ENCODE results near the gene MTUS2. TPM values are rescaled to one million over a fixed set of nuclear protein-coding genes. Genes with fewer than 3 reads are reported as not detected.

Gene MTUS2
- total and polyA plus RNA-seq, 2 of the 8 experiments (the other 6 are each of a cell fraction or from before 2014, with no cell fraction given), result 0.18 to 0.80 TPM

GRCh38 chr13:28978574-28978973 is 158.4 kb downstream of the MTUS2 start:
- Histone ChIP-seq H3K18ac (ENCODE audit: extremely low read depth, low read length) (no peak overlapping the region), H3K9me3 (ENCODE audit: insufficient read depth in 2 of 2, low read depth in 1 of 2, low read length in 1 of 2) (no peaks in the 10 kb centered on the region), H3K27me3 (replicated peaks in 1 of 4; ENCODE audit: control insufficient read depth in 3 of 4, extremely low read depth in 1 of 4, insufficient read depth in 3 of 4, low read length in 3 of 4) (no peaks in the 10 kb centered on the region), H3K79me2 (ENCODE audit: control insufficient read depth in 1 of 2, insufficient read depth in 2 of 2, low read length in 2 of 2) (no peaks in the 10 kb centered on the region), H3K9ac (replicated peaks in 1 of 4; ENCODE audit: extremely low read depth in 1 of 4, low read depth in 3 of 4, low read length in 3 of 4) (no peak overlapping the region), H2AK5ac (ENCODE audit: low read depth, low read length) (no peak overlapping the region), H3K79me1 (ENCODE audit: low read depth, low read length) (no peaks in the 10 kb centered on the region), H3K36me3 (ENCODE audit: control insufficient read depth in 2 of 4, insufficient read depth in 4 of 4, low read length in 3 of 4) (no peaks in the 10 kb centered on the region), H3K14ac (ENCODE audit: insufficient read length) (no peak overlapping the region), H2AFZ (ENCODE audit: low read length) (no peak overlapping the region), H3K4me3 (ENCODE audit: extremely low read depth in 1 of 4, insufficient read depth in 2 of 4, low read depth in 3 of 4, low read length in 4 of 4) (no peak overlapping the region), H2BK15ac (ENCODE audit: low read length) (no peak overlapping the region), H2BK120ac (replicated peaks; ENCODE audit: low read depth, low read length) (no peak overlapping the region), H4K91ac (replicated peaks; ENCODE audit: insufficient read length, low read length) (no peak overlapping the region), H4K8ac (ENCODE audit: extremely low read depth, insufficient read depth, low read length) (no peak overlapping the region), H4K20me1 (replicated peaks in 1 of 2; ENCODE audit: control insufficient read depth in 1 of 2, insufficient read depth in 2 of 2, low read length in 2 of 2) (no peaks in the 10 kb centered on the region), H3K4me1 (replicated peaks in 1 of 4; ENCODE audit: control insufficient read depth in 3 of 4, insufficient read depth in 4 of 4, low read length in 3 of 4) (no peaks in the 10 kb centered on the region), H3K56ac (replicated peaks; ENCODE audit: insufficient read length, low read depth, low read length) (no peak overlapping the region), H3K4ac (replicated peaks; ENCODE audit: insufficient read length, low read depth, low read length) (no peak overlapping the region), H2BK20ac (ENCODE audit: low read length) (no peak overlapping the region), H3K23ac (ENCODE audit: insufficient read length) (no peak overlapping the region), H3K4me2 (ENCODE audit: insufficient read depth in 1 of 2, low read depth in 2 of 2, low read length in 2 of 2) (no peak overlapping the region), H3K23me2 (ENCODE audit: low read depth, low read length) (no peaks in the 10 kb centered on the region), H3K27ac (ENCODE audit: low read depth, low read length) (no peak overlapping the region), H2BK5ac (ENCODE audit: low read depth, low read length) (no peak overlapping the region), H2BK12ac (ENCODE audit: low read depth, low read length) (no peak overlapping the region), H4K5ac (ENCODE audit: insufficient read length, low read depth, low read length) (no peak overlapping the region)
- 88% methylated on average over 3 of the region's 3 CpGs; no CpG with 5 or more reads in 1 of the 2 experiments for WGBS, 2 experiments (ENCODE audit: extremely low coverage in 1 of 2, insufficient coverage in 1 of 2, insufficient read length in 1 of 2, insufficient replicate concordance in 2 of 2, low coverage in 1 of 2, low lambda C conversion rate in 2 of 2, missing lambda C conversion rate in 1 of 2)
- no peak for FAIRE-seq
- POLR2A ChIA-PET (ENCODE audit: partially characterized antibody), result no interaction called here
- DNase-seq (ENCODE audit: low read depth in 1 of 2, low spot score in 2 of 2), result no peak
- CTCF ChIA-PET (ENCODE audit: partially characterized antibody), result no interaction called here
- TF ChIP-seq TBP (IDR thresholded peaks at IDR 0.05; ENCODE audit: low read depth, low read length) (no peak), ASH2L (IDR thresholded peaks at IDR 0.05; ENCODE audit: low read length) (no peak), E2F6 (IDR thresholded peaks at IDR 0.05) (no peak), JUN (IDR thresholded peaks at IDR 0.05; ENCODE audit: low read depth, low read length) (no peak), RBBP5 (IDR thresholded peaks at IDR 0.05; ENCODE audit: borderline replicate concordance, low read depth, low read length) (no peak), MAFK (IDR thresholded peaks at IDR 0.05; ENCODE audit: low read depth, low read length) (no peak), BACH1 (IDR thresholded peaks at IDR 0.05; ENCODE audit: low read length) (no peak), RNF2 (IDR thresholded peaks at IDR 0.05; ENCODE audit: borderline replicate concordance, low read depth, low read length, missing control alignments, poor library complexity, severe bottlenecking) (no peak), FOSL1 (IDR thresholded peaks at IDR 0.05; ENCODE audit: insufficient read depth, low read depth, low read length) (no peak), POU5F1 (IDR thresholded peaks at IDR 0.05; ENCODE audit: low read depth, low read length) (no peak), POLR2AphosphoS5 (IDR thresholded peaks at IDR 0.05; ENCODE audit: low read depth, low read length) (no peak)
- TF ChIP-seq, protein P1, sequence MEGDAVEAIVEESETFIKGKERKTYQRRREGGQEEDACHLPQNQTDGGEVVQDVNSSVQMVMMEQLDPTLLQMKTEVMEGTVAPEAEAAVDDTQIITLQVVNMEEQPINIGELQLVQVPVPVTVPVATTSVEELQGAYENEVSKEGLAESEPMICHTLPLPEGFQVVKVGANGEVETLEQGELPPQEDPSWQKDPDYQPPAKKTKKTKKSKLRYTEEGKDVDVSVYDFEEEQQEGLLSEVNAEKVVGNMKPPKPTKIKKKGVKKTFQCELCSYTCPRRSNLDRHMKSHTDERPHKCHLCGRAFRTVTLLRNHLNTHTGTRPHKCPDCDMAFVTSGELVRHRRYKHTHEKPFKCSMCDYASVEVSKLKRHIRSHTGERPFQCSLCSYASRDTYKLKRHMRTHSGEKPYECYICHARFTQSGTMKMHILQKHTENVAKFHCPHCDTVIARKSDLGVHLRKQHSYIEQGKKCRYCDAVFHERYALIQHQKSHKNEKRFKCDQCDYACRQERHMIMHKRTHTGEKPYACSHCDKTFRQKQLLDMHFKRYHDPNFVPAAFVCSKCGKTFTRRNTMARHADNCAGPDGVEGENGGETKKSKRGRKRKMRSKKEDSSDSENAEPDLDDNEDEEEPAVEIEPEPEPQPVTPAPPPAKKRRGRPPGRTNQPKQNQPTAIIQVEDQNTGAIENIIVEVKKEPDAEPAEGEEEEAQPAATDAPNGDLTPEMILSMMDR (IDR thresholded peaks at IDR 0.05; ENCODE audit: control extremely low read depth in 1 of 3, insufficient read depth in 1 of 3, low read depth in 1 of 3, low read length in 3 of 3), result no peak
